SK-MEL-5 (cell line): Measurements from ENCODE around the gene RBM10. TPM values are rescaled to one million over a fixed set of nuclear protein-coding genes. Genes with fewer than 3 reads are reported as not detected.

Source experiments
- small RNA-seq, 2 experiments: library from RNA; depleted of rRNA; stranded (forward); fragments of <200 nt; gene quantifications; one replicate each; pipeline ENCODE3, GENCODE V24; 2014
- total RNA-seq: library from RNA; depleted of rRNA; stranded (reverse); fragments of >200 nt; shearing (Covaris generic); gene quantifications from 2 replicates; pipeline ENCODE4 v1.2.3, GENCODE V29; 2014; rRNA removed

RBM10 gene
- total RNA-seq, 1 experiment from 2014 or later, result 42.6 TPM

Small RNA genes within 50 kb of the gene (small RNA-seq; reads per million reads assigned to genes)
- gene RNU12-2P, result 0.06 to 0.62 reads per million in 2 experiments

Other genes with a start within 250 kb of the RBM10 start
- gene JADE3, start 232.8 kb upstream of the RBM10 start, total RNA-seq, result 9.0 and 9.4 TPM in 2 replicates
- 0.29 TPM in 2 replicates for gene RGN, start 66.8 kb upstream of the RBM10 start, total RNA-seq
- 157 and 172 TPM in 2 replicates for gene NDUFB11, start 519 bp upstream of the RBM10 start, total RNA-seq
- 169 and 186 TPM in 2 replicates for gene UBA1, start 48.6 kb downstream of the RBM10 start, total RNA-seq
- gene CDK16, start 73.5 kb downstream of the RBM10 start, total RNA-seq, result 81.6 and 95.4 TPM in 2 replicates
- 28.6 and 37.5 TPM in 2 replicates for gene USP11, start 87.8 kb downstream of the RBM10 start, total RNA-seq
- 0.24 TPM in 1 of 2 replicates, not detected in the other for gene ZNF157, start 225.4 kb downstream of the RBM10 start, total RNA-seq